Body of pancreas (tissue), 4 donors: Measurements from ENCODE around the gene UBE2E3. TPM values are rescaled to one million over a fixed set of nuclear protein-coding genes. Genes with fewer than 3 reads are reported as not detected.
A peak's percentile ranks its signal among the peaks of the same experiment; 100 is the strongest.

ENCODE experiments used
- ATAC-seq: fragments of 150-250 bp; one replicate; pipeline ENCODE4 v1.9.1; 2016
- DNase-seq, 4 donors: peaks; one replicate each; pipeline ENCODE4 v3.0.0-alpha.2; 2019
- H3K27ac ChIP-seq, 4 donors: fragments of 200-600 bp; sonication (generic); 1 replicate in 3 of 4; 2 replicates in 1 of 4; pipeline versions ENCODE4 v1.5.1 to v1.6.1; 2016 to 2019; ENCODE audit warnings: mild to moderate bottlenecking in 1 of 4, mixed read lengths in 1 of 4, moderate library complexity in 1 of 4
- H3K27me3 ChIP-seq, 2 donors: fragments of 200-600 bp; sonication (generic); one replicate each; pipeline ENCODE4 v1.6.0; 2016; ENCODE audit warnings: mild to moderate bottlenecking in 1 of 2
- H3K36me3 ChIP-seq, 2 donors: fragments of 200-600 bp; sonication (generic); replicated peaks in 1 of 2; 2 replicates each; pipeline ENCODE4 v1.5.1; 2016; ENCODE audit warnings: low read depth in 2 of 2; ENCODE audit not compliant: insufficient read depth in 1 of 2
- H3K4me1 ChIP-seq: fragments of 200-600 bp; sonication (generic); one replicate; pipeline ENCODE4 v1.6.0; 2016
- H3K4me3 ChIP-seq, 2 donors: fragments of 200-600 bp; sonication (generic); 1 replicate in 1 of 2; 2 replicates in 1 of 2; pipeline ENCODE4 v1.5.1; 2016 to 2019
- H3K9me3 ChIP-seq, 3 donors: fragments of 200-600 bp; sonication (generic); 1 replicate in 2 of 3; 2 replicates in 1 of 3; pipeline ENCODE4 v1.5.1; 2016
- CTCF ChIP-seq, 7 experiments: fragments of 450-650 bp in 4 of 7; fragments of 200-600 bp in 3 of 7; sonication (generic) in 3 of 7; IDR thresholded peaks; one replicate each; pipeline ENCODE4 v1.5.1; 2016 to 2019; ENCODE audit warnings: antibody characterized with exemption in 7 of 7
- POLR2A ChIP-seq, 3 donors: fragments of 450-650 bp; IDR thresholded peaks; one replicate each; pipeline ENCODE4 v1.6.1; 2016; ENCODE audit warnings: antibody characterized with exemption in 3 of 3, mild to moderate bottlenecking in 2 of 3
- WGBS, 2 donors: methylation state at CpG; one replicate each; pipeline ENCODE4 v1.1.5; 2017; 5-methylcytosine and 5-hydroxymethylcytosine counted together
- intact Hi-C: fragments of 100-400 bp; cut with DNase I; formaldehyde crosslinking; loops from one replicate; pipeline ENCODE4 v1.15.1; 2023
- total RNA-seq, 2 donors: library from RNA; depleted of rRNA; stranded (reverse); fragments of >200 nt; gene quantifications; one replicate each; pipeline ENCODE4 v1.1.0, GENCODE V29; 2016

Gene UBE2E3
- total RNA-seq, 2 donors from 2014 or later = 30.3 to 38.7 TPM

GRCh38 chr2:181007086-181007837 lies 26.9 kb downstream of the UBE2E3 start:
- no peak for ATAC-seq
- TF ChIP-seq POLR2A (IDR thresholded peaks at IDR 0.05) = no peak
- no peak for TF ChIP-seq CTCF (IDR thresholded peaks at IDR 0.05)
- 74 to 87% methylated on average over 4 of the region's 4 CpGs for WGBS, 2 donors
- Histone ChIP-seq H3K27ac (no peak overlapping the region), H3K9me3 (no peaks in the 10 kb centered on the region), H3K27me3 (no peaks in the 10 kb centered on the region), H3K4me3 (no peak overlapping the region), H3K4me1 (peaks cover 23% of the 10 kb centered on the region), H3K36me3 (no peaks in the 10 kb centered on the region)
- intact Hi-C loops = no loop called here
- no peak for DNase-seq

GRCh38 chr2:181008407-181008806 lies 28.0 kb downstream of the UBE2E3 start:
- no peak for DNase-seq
- Histone ChIP-seq H3K27me3 (no peaks in the 10 kb centered on the region), H3K4me1 (peaks cover 23% of the 10 kb centered on the region), H3K9me3 (no peaks in the 10 kb centered on the region), H3K4me3 (no peak overlapping the region), H3K27ac (no peak overlapping the region), H3K36me3 (no peaks in the 10 kb centered on the region)
- WGBS, 2 donors = 84 to 91% methylated on average over 3 of the region's 3 CpGs
- intact Hi-C loops = no loop called here
- ATAC-seq = no peak
- TF ChIP-seq POLR2A (IDR thresholded peaks at IDR 0.05) = no peak
- TF ChIP-seq CTCF (IDR thresholded peaks at IDR 0.05) = no peak

GRCh38 chr2:181021199-181021789 lies 40.9 kb downstream of the UBE2E3 start:
- ATAC-seq = no peak
- TF ChIP-seq CTCF (IDR thresholded peaks at IDR 0.05) (no peak), POLR2A (IDR thresholded peaks at IDR 0.05) (no peak)

GRCh38 chr2:181022652-181023051 lies 42.2 kb downstream of the UBE2E3 start:
- H3K4me1 ChIP-seq = peaks cover 7% of the 10 kb centered on the region
- intact Hi-C loops = no loop called here
- H3K27me3 ChIP-seq = no peaks in the 10 kb centered on the region
- no peak overlapping the region for H3K4me3 ChIP-seq
- no peak for DNase-seq
- 41 to 48% methylated on average over 3 of the region's 3 CpGs for WGBS, 2 donors
- TF ChIP-seq POLR2A (IDR thresholded peaks at IDR 0.05) = no peak
- no peak for TF ChIP-seq CTCF (IDR thresholded peaks at IDR 0.05)
- H3K36me3 ChIP-seq = no peaks in the 10 kb centered on the region
- H3K9me3 ChIP-seq = no peaks in the 10 kb centered on the region
- ATAC-seq = peak; percentile 52
- peak overlapping the region in 1 of 4 donors; percentile 19 for H3K27ac ChIP-seq

More at GRCh38 chr2:181021199-181021789, 40.9 kb downstream of the UBE2E3 start:
- no peak overlapping the region for H3K27ac ChIP-seq
- no peak overlapping the region for H3K4me3 ChIP-seq
- no peaks in the 10 kb centered on the region for H3K9me3 ChIP-seq
- intact Hi-C loops = no loop called here
- H3K36me3 ChIP-seq = no peaks in the 10 kb centered on the region
- H3K4me1 ChIP-seq = peaks cover 7% of the 10 kb centered on the region
- WGBS, 2 donors = 92 to 100% methylated on average over 1 of the region's 1 CpG
- no peaks in the 10 kb centered on the region for H3K27me3 ChIP-seq
- no peak for DNase-seq
